ENCODE data around the gene CD7. TPM values are rescaled to one million over a fixed set of nuclear protein-coding genes. Genes with fewer than 3 reads are reported as not detected.
A peak's percentile ranks its signal among the peaks of the same experiment; 100 is the strongest.

CD7 gene
- total RNA-seq, 1 experiment from 2014 or later: 0.74 TPM

DNA sequence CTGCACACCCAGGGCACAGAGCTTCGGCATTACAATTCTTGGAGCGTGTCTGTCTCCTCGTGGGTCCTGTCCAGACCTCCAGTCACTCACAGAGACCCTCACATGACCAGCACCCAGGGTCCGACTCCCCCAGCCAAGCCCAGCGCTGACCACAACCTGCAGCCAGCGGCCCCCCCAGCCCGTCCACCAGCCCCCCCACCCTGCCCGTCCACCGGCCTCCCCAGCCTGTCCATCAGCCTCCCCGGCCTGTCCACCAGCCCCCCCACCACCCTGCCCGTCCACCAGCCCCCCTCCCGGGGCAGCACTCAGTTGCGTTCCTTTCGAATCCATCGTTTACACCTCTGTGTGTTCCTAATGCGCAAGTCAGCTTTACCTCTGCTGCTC, 10.3 kb upstream of the CD7 start (continued):
- TF ChIP-seq NR3C1 (CRISPR knock-in tag; conservative IDR thresholded peaks at IDR 0.05; ENCODE audit: low read depth): no peak
- no peak for TF ChIP-seq SMAD3 (CRISPR knock-in tag; IDR thresholded peaks at IDR 0.05; ENCODE audit: borderline replicate concordance)
- TF ChIP-seq, protein P1, sequence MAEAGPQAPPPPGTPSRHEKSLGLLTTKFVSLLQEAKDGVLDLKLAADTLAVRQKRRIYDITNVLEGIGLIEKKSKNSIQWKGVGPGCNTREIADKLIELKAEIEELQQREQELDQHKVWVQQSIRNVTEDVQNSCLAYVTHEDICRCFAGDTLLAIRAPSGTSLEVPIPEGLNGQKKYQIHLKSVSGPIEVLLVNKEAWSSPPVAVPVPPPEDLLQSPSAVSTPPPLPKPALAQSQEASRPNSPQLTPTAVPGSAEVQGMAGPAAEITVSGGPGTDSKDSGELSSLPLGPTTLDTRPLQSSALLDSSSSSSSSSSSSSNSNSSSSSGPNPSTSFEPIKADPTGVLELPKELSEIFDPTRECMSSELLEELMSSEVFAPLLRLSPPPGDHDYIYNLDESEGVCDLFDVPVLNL (CRISPR knock-in tag; IDR thresholded peaks at IDR 0.05; ENCODE audit: borderline replicate concordance, low read depth): no peak
- no peak for TF ChIP-seq IRF2 (CRISPR knock-in tag; IDR thresholded peaks at IDR 0.05; ENCODE audit: borderline replicate concordance, low read depth)
- no peak for TF ChIP-seq GABPB1 (CRISPR knock-in tag; IDR thresholded peaks at IDR 0.05)

DNA sequence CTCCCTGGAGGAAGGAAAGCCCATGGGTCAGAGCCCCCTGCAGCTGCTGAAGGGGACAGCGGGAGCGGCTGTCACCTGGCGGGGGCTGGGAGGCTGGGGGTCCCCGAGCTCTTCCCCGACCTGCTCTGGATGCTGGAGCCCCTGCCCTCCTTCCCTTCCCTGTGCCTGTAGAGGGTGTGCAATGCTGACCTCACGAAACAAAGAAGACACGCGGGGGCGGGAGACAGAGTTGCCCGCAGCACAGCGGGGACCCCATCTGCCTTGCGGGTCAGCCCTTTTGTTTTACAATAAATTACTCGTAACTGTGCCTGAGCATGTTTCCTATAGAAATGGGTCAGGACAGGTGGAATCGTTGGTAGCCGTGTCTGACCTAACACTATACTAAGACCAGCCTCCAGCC, 9.9 kb upstream of the CD7 start:
- Mint-ChIP-seq H3K27ac (no peak overlapping the region), H3K4me1 (peaks cover 7% of the 10 kb centered on the region), H3K36me3 (no peaks in the 10 kb centered on the region), H3K27me3 (ENCODE audit: low read depth) (peaks cover 18% of the 10 kb centered on the region), H3K4me3 (no peak overlapping the region), H3K9me3 (no peaks in the 10 kb centered on the region)
- ChIA-PET POLR2A (no interaction called here), CTCF (interaction anchor here (0.7 to 1.7 kb wide), 3 partner anchors 10 to 121 kb away, joined by 4 to 8 read pairs (median 5); no protein-coding TSS in a partner anchor)
- TF ChIP-seq CBFB (CRISPR knock-in tag; IDR thresholded peaks at IDR 0.05; ENCODE audit: low read depth) (no peak), NR3C1 (CRISPR knock-in tag; conservative IDR thresholded peaks at IDR 0.05; ENCODE audit: low read depth) (no peak), ATF1 (CRISPR knock-in tag; IDR thresholded peaks at IDR 0.05) (no peak), JAZF1 (CRISPR knock-in tag; IDR thresholded peaks at IDR 0.05) (no peak), IRF2 (CRISPR knock-in tag; IDR thresholded peaks at IDR 0.05; ENCODE audit: borderline replicate concordance, low read depth) (no peak), SMAD3 (CRISPR knock-in tag; IDR thresholded peaks at IDR 0.05; ENCODE audit: borderline replicate concordance) (no peak)
- TF ChIP-seq, protein P2, sequence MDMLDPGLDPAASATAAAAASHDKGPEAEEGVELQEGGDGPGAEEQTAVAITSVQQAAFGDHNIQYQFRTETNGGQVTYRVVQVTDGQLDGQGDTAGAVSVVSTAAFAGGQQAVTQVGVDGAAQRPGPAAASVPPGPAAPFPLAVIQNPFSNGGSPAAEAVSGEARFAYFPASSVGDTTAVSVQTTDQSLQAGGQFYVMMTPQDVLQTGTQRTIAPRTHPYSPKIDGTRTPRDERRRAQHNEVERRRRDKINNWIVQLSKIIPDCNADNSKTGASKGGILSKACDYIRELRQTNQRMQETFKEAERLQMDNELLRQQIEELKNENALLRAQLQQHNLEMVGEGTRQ (CRISPR knock-in tag; IDR thresholded peaks at IDR 0.05): no peak
- TF ChIP-seq, protein P3, sequence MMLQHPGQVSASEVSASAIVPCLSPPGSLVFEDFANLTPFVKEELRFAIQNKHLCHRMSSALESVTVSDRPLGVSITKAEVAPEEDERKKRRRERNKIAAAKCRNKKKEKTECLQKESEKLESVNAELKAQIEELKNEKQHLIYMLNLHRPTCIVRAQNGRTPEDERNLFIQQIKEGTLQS (CRISPR knock-in tag; conservative IDR thresholded peaks at IDR 0.05): no peak
- TF ChIP-seq, protein P4, sequence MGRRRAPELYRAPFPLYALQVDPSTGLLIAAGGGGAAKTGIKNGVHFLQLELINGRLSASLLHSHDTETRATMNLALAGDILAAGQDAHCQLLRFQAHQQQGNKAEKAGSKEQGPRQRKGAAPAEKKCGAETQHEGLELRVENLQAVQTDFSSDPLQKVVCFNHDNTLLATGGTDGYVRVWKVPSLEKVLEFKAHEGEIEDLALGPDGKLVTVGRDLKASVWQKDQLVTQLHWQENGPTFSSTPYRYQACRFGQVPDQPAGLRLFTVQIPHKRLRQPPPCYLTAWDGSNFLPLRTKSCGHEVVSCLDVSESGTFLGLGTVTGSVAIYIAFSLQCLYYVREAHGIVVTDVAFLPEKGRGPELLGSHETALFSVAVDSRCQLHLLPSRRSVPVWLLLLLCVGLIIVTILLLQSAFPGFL (CRISPR knock-in tag; IDR thresholded peaks at IDR 0.05; ENCODE audit: borderline replicate concordance): no peak
- TF ChIP-seq, protein P5, sequence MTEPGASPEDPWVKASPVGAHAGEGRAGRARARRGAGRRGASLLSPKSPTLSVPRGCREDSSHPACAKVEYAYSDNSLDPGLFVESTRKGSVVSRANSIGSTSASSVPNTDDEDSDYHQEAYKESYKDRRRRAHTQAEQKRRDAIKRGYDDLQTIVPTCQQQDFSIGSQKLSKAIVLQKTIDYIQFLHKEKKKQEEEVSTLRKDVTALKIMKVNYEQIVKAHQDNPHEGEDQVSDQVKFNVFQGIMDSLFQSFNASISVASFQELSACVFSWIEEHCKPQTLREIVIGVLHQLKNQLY (CRISPR knock-in tag; IDR thresholded peaks at IDR 0.05): no peak
- DNase-seq (ENCODE audit: low spot score): no peak
- peak; percentile 9; the same call in 1 of the 2 replicates for ATAC-seq

DNA sequence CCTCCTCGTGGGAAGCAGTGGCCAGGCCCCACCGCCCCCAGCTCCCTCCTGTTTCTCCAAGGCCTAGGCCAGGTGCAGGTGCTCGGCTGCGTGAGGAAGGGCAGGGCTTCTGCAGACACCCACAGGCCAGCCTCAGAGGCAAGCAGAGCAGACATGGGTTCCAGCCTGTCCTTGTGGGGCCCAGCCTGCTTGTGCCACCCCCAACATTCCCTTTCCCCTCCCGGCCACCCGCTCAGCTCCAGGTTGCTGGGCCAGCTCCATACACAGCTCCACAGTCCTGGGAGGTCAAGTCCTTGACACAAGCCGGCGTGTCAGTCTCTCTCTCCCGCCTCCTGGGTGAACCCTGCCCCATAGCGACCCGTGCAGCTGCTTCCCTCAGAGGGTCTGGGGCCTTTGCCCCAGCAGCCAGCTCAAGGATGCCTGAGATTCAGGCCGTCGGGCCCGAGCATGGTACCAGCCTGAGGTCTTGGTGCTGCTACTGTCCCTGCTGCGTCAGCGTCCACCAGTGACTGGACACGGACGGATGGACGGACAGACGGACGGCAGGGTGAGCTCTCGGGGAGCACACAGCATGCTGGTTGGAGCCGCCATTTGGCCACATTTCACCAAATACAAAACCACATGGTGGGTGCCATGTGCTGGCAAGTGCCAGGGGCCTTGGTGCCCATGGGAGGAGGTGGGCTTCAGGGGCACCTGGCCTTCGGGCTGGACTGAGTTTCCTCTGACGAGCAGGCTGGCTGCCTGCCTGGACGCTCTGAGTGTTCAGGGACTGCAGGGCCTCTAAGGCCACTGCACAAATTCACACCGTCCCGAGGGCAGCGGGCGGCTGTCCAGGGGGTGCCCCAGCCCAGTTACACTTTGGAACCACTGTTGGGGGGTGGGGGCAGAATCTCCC, 8.1 kb upstream of the CD7 start:
- Mint-ChIP-seq H3K4me3 (no peak overlapping the region), H3K36me3 (no peaks in the 10 kb centered on the region), H3K27me3 (ENCODE audit: low read depth) (peaks cover under 1% of the 10 kb centered on the region; the same call in 1 of the 2 replicates), H3K9me3 (no peaks in the 10 kb centered on the region), H3K27ac (no peak overlapping the region), H3K4me1 (peaks cover 7% of the 10 kb centered on the region)
- CTCF ChIA-PET: interaction anchor here (0.6 to 1.9 kb wide), 6 partner anchors 25 to 120 kb away, joined by 3 to 5 read pairs (median 4); no protein-coding TSS in a partner anchor
- TF ChIP-seq ZNF232 (CRISPR knock-in tag; IDR thresholded peaks at IDR 0.05) (no peak), GABPB1 (CRISPR knock-in tag; IDR thresholded peaks at IDR 0.05) (peak; percentile 50; the same call in 1 of the 2 replicates)
- TF ChIP-seq, protein P4 (CRISPR knock-in tag; IDR thresholded peaks at IDR 0.05; ENCODE audit: borderline replicate concordance): peak; percentile 30; the same call in 1 of the 2 replicates
- DNase-seq (ENCODE audit: low spot score): no peak
- POLR2A ChIA-PET: no interaction called here
- no peak for ATAC-seq

Data from WTC11 (cell line).